Measurements from ENCODE around the gene RARB.

GRCh38 chr3:25426408-25426807, 1.7 kb upstream of the RARB start:
- TF ChIP-seq POLR2A (IDR thresholded peaks at IDR 0.05) (no peak), CTCF (IDR thresholded peaks at IDR 0.05) (no peak)
